H9 (cell line): ENCODE measurements around the gene FAM53B. TPM values are rescaled to one million over a fixed set of nuclear protein-coding genes. Genes with fewer than 3 reads are reported as not detected.
A peak's percentile ranks its signal among the peaks of the same experiment; 100 is the strongest.

Source experiments
- DNase-seq: peaks from one replicate; pipeline ENCODE4 v3.0.0-alpha.2; 2017
- H2AFZ ChIP-seq: one replicate; pipeline ENCODE4 v1.6.1; 2013; ENCODE audit warnings: mild to moderate bottlenecking, low read length, control low read depth, moderate library complexity
- H2AK5ac ChIP-seq: 2 replicates; pipeline ENCODE4 v1.6.1; 2013; ENCODE audit warnings: low read length, control low read depth, mixed read lengths; ENCODE audit not compliant: insufficient read length
- H2BK120ac ChIP-seq: one replicate; pipeline ENCODE4 v1.6.1; 2013; ENCODE audit warnings: low read depth, mild to moderate bottlenecking, low read length, control low read depth, inconsistent platforms; ENCODE audit not compliant: poor library complexity, severe bottlenecking
- H2BK12ac ChIP-seq: 2 replicates; pipeline ENCODE4 v1.6.1; 2013; ENCODE audit warnings: low read length, control low read depth, mixed read lengths, low read depth; ENCODE audit not compliant: insufficient read length
- H2BK15ac ChIP-seq: 2 replicates; pipeline ENCODE4 v1.6.1; 2013; ENCODE audit warnings: low read depth, low read length, control low read depth
- H2BK20ac ChIP-seq: one replicate; pipeline ENCODE4 v1.6.1; 2013; ENCODE audit warnings: low read depth, mild to moderate bottlenecking, low read length, control low read depth, inconsistent platforms; ENCODE audit not compliant: poor library complexity, severe bottlenecking
- H2BK5ac ChIP-seq: 2 replicates; pipeline ENCODE4 v1.6.1; 2013; ENCODE audit warnings: low read length, control low read depth, mixed read lengths; ENCODE audit not compliant: insufficient read length
- H3K14ac ChIP-seq: 2 replicates; pipeline ENCODE4 v1.6.1; 2013; ENCODE audit warnings: low read length, control low read depth; ENCODE audit not compliant: insufficient read depth
- H3K18ac ChIP-seq: 2 replicates; pipeline ENCODE4 v1.6.1; 2013; ENCODE audit warnings: low read depth, mild to moderate bottlenecking, mixed read lengths, low read length, control low read depth; ENCODE audit not compliant: insufficient read length
- H3K23ac ChIP-seq: 2 replicates; pipeline ENCODE4 v1.6.1; 2013; ENCODE audit warnings: low read length, control low read depth, mixed read lengths, low read depth; ENCODE audit not compliant: insufficient read length
- H3K23me2 ChIP-seq: 2 replicates; pipeline ENCODE4 v1.6.1; 2013; ENCODE audit warnings: low read depth, mild to moderate bottlenecking, mixed read lengths, low read length, control low read depth; ENCODE audit not compliant: insufficient read length, poor library complexity, severe bottlenecking
- H3K27ac ChIP-seq: 2 replicates; pipeline ENCODE4 v1.5.1; 2013; ENCODE audit warnings: low read length, control low read depth, mixed read lengths, low read depth; ENCODE audit not compliant: insufficient read length
- H3K27me3 ChIP-seq: 2 replicates; pipeline ENCODE4 v1.6.1; 2013; ENCODE audit warnings: low read length, control low read depth, inconsistent platforms; ENCODE audit not compliant: insufficient read depth
- H3K4ac ChIP-seq: 2 replicates; pipeline ENCODE4 v1.6.1; 2013; ENCODE audit warnings: low read depth, mild to moderate bottlenecking, control low read depth, inconsistent platforms, low read length, moderate library complexity
- H3K4me1 ChIP-seq: 2 replicates; pipeline ENCODE4 v1.6.1; 2013; ENCODE audit warnings: low read length, control low read depth, inconsistent platforms; ENCODE audit not compliant: insufficient read depth
- H3K4me2 ChIP-seq: 2 replicates; pipeline ENCODE4 v1.6.1; 2013; ENCODE audit warnings: low read length, control low read depth, mixed read lengths; ENCODE audit not compliant: insufficient read length, insufficient read depth
- H3K56ac ChIP-seq: 2 replicates; pipeline ENCODE4 v1.6.1; 2013; ENCODE audit warnings: low read depth, mild to moderate bottlenecking, mixed read lengths, low read length, control low read depth; ENCODE audit not compliant: insufficient read length
- H3K79me1 ChIP-seq: 2 replicates; pipeline ENCODE4 v1.6.1; 2013; ENCODE audit warnings: low read depth, mild to moderate bottlenecking, moderate library complexity, low read length, control low read depth, inconsistent platforms; ENCODE audit not compliant: insufficient read depth, poor library complexity, severe bottlenecking
- H3K79me2 ChIP-seq: 2 replicates; pipeline ENCODE4 v1.6.1; 2013; ENCODE audit warnings: low read length, control low read depth, inconsistent platforms; ENCODE audit not compliant: insufficient read depth
- H3K9ac ChIP-seq: 2 replicates; pipeline ENCODE4 v1.6.1; 2013; ENCODE audit warnings: low read length, control low read depth, mixed read lengths; ENCODE audit not compliant: insufficient read length; ENCODE audit errors: extremely low read depth
- H3K9me3 ChIP-seq: one replicate; pipeline ENCODE4 v1.6.1; 2013; ENCODE audit warnings: low read depth, low read length, inconsistent platforms; ENCODE audit not compliant: control insufficient read depth
- H3T11ph ChIP-seq: one replicate; pipeline ENCODE4 v1.6.1; 2013; ENCODE audit warnings: mild to moderate bottlenecking, low read length, control low read depth, inconsistent platforms
- H4K20me1 ChIP-seq: one replicate; pipeline ENCODE4 v1.6.1; 2013; ENCODE audit not compliant: control insufficient read depth, insufficient read length, insufficient read depth
- H4K5ac ChIP-seq: 2 replicates; pipeline ENCODE4 v1.6.1; 2013; ENCODE audit warnings: low read depth, mild to moderate bottlenecking, mixed read lengths, low read length, control low read depth; ENCODE audit not compliant: insufficient read length
- H4K8ac ChIP-seq: replicated peaks from 2 replicates; pipeline ENCODE4 v1.6.1; 2013; ENCODE audit warnings: low read length, control low read depth, mixed read lengths, low read depth; ENCODE audit not compliant: insufficient read length
- H4K91ac ChIP-seq: 2 replicates; pipeline ENCODE4 v1.6.1; 2013; ENCODE audit warnings: low read depth, mild to moderate bottlenecking, moderate library complexity, mixed read lengths, low read length, control low read depth; ENCODE audit not compliant: insufficient read length
- H3K27ac Mint-ChIP-seq, 3 experiments: 2 replicates in 2 of 3; 3 replicates in 1 of 3; pipeline ENCODE4 v1.8.0; 2020 to 2021; ENCODE audit warnings: mixed read lengths in 3 of 3, mild to moderate bottlenecking in 1 of 3, moderate library complexity in 1 of 3
- H3K27me3 Mint-ChIP-seq: 2 replicates; pipeline ENCODE4 v1.8.0; 2021; ENCODE audit warnings: low read depth, mild to moderate bottlenecking, moderate library complexity, mixed read lengths
- H3K36me3 Mint-ChIP-seq, 3 experiments: 2 replicates in 2 of 3; 3 replicates in 1 of 3; pipeline ENCODE4 v1.8.0; 2020 to 2021; ENCODE audit warnings: low read depth in 3 of 3, mixed read lengths in 3 of 3; ENCODE audit not compliant: insufficient read depth in 1 of 3
- H3K4me1 Mint-ChIP-seq, 2 experiments: 2 replicates each; pipeline ENCODE4 v1.8.0; 2020; ENCODE audit warnings: mixed read lengths in 2 of 2
- H3K4me3 Mint-ChIP-seq, 2 experiments: 2 replicates in 1 of 2; 3 replicates in 1 of 2; pipeline ENCODE4 v1.8.0; 2020 to 2021; ENCODE audit warnings: mild to moderate bottlenecking in 2 of 2, mixed read lengths in 2 of 2, moderate library complexity in 1 of 2
- H3K9me3 Mint-ChIP-seq, 2 experiments: 2 replicates in 1 of 2; 3 replicates in 1 of 2; pipeline ENCODE4 v1.8.0; 2020; ENCODE audit warnings: mild to moderate bottlenecking in 2 of 2, mixed read lengths in 2 of 2, moderate library complexity in 1 of 2
- CTCF ChIP-seq: fragments of 200-600 bp; sonication (generic); conservative IDR thresholded peaks from 3 replicates; pipeline ENCODE4 v1.8.0; 2021; ENCODE audit warnings: antibody characterized with exemption, mild to moderate bottlenecking
- WGBS: extraction: QIAGEN DNeasy Blood & Tissue Kit; methylation state at CpG from one replicate; pipeline ENCODE4 v1.1.7; 2013; ENCODE audit warnings: missing lambda C conversion rate, low lambda C conversion rate, mixed read lengths; ENCODE audit not compliant: insufficient read length; ENCODE audit errors: extremely low coverage; 5-methylcytosine and 5-hydroxymethylcytosine counted together
- total RNA-seq: library from RNA; stranded (reverse); gene quantifications from 2 replicates; pipeline ENCODE4 v1.2.1, GENCODE V29; 2021

The FAM53B gene
- total RNA-seq, 1 experiment from 2014 or later, result 11.5 TPM

- peak overlapping the region; percentile 6 for H3K4me2 ChIP-seq
- H3K56ac ChIP-seq, result no peak overlapping the region
- Mint-ChIP-seq H3K36me3 (no peaks in the 10 kb centered on the region; a peak in 1 of 7 replicates), H3K27ac (peak overlapping the region in 1 of 3 experiments; percentile 56; a peak in 3 of 7 replicates), H3K4me1 (peaks cover 71 to 77% of the 10 kb centered on the region in 2 experiments), H3K27me3 (peaks cover 44% of the 10 kb centered on the region), H3K4me3 (peak overlapping the region; percentile 14 to 54; a peak in 4 of 5 replicates), H3K9me3 (no peaks in the 10 kb centered on the region)
- no peak overlapping the region for H2BK5ac ChIP-seq
- H2AK5ac ChIP-seq, result no peak overlapping the region
- no peak overlapping the region for H2BK120ac ChIP-seq
- no peak overlapping the region for H4K91ac ChIP-seq
- peaks cover 18% of the 10 kb centered on the region; the same call in 1 of the 2 replicates for H3K4me1 ChIP-seq
- H3K27me3 ChIP-seq, result peaks cover 6% of the 10 kb centered on the region; the same call in 1 of the 2 replicates
- H4K20me1 ChIP-seq, result no peaks in the 10 kb centered on the region
- no peak overlapping the region for H3K23ac ChIP-seq
- no peak for DNase-seq
- H3T11ph ChIP-seq, result no peak overlapping the region
- no CpG with 5 or more reads among the region's 18 CpGs for WGBS
- no peak overlapping the region for H2BK12ac ChIP-seq
- no peak for TF ChIP-seq CTCF
- H4K8ac ChIP-seq, result no peak overlapping the region
- no peak overlapping the region for H2BK15ac ChIP-seq
- no peak overlapping the region for H3K4ac ChIP-seq
- no peak overlapping the region for H3K9ac ChIP-seq
- no peak overlapping the region for H2AFZ ChIP-seq
- no peaks in the 10 kb centered on the region for H3K79me1 ChIP-seq
- H3K18ac ChIP-seq, result no peak overlapping the region
- H3K79me2 ChIP-seq, result no peaks in the 10 kb centered on the region; the same call in 1 of the 2 replicates
- 0 out of 2 replicates have a peak overlapping the region, but pooled peaks have one; percentile 6 for H3K14ac ChIP-seq
- H3K9me3 ChIP-seq, result no peaks in the 10 kb centered on the region
- H4K5ac ChIP-seq, result no peak overlapping the region
- H2BK20ac ChIP-seq, result no peak overlapping the region
- H3K27ac ChIP-seq, result no peak overlapping the region
- H3K23me2 ChIP-seq, result peaks cover 9% of the 10 kb centered on the region
These were observed 3.6 kb downstream of the FAM53B start for GRCh38 chr10:124740369-124741280.
